HFFc6 (cell line): Measurements from ENCODE around the gene EVI5. TPM values are rescaled to one million over a fixed set of nuclear protein-coding genes. Genes with fewer than 3 reads are reported as not detected.

Source experiments
- DNase-seq: peaks from one replicate; pipeline ENCODE4 v3.0.0-alpha.2; 2018
- H3K27ac Mint-ChIP-seq: 2 replicates; pipeline ENCODE4 v1.8.0; 2020; ENCODE audit warnings: mild to moderate bottlenecking, mixed read lengths
- H3K27me3 Mint-ChIP-seq: 2 replicates; pipeline ENCODE4 v1.8.0; 2021; ENCODE audit warnings: mild to moderate bottlenecking, moderate library complexity, mixed read lengths; ENCODE audit not compliant: insufficient read depth
- H3K36me3 Mint-ChIP-seq: 2 replicates; pipeline ENCODE4 v1.8.0; 2021; ENCODE audit warnings: low read depth, mixed read lengths
- H3K4me1 Mint-ChIP-seq: 2 replicates; pipeline ENCODE4 v1.8.0; 2020; ENCODE audit warnings: low read depth, mixed read lengths
- H3K4me3 Mint-ChIP-seq: 2 replicates; pipeline ENCODE4 v1.8.0; 2020; ENCODE audit warnings: mild to moderate bottlenecking, moderate library complexity, mixed read lengths
- H3K9me3 Mint-ChIP-seq: 2 replicates; pipeline ENCODE4 v1.8.0; 2020; ENCODE audit warnings: mild to moderate bottlenecking, mixed read lengths
- CTCF ChIP-seq: fragments of 200-600 bp; sonication (generic); IDR thresholded peaks from 2 replicates; pipeline ENCODE4 v1.5.0; 2021; ENCODE audit warnings: antibody characterized with exemption, mild to moderate bottlenecking
- total RNA-seq, 6 experiments: library from RNA; stranded (reverse); fragmentation: NEBNext Ultra II Directional; extraction: Animal tissue kit (Norgen Biotek cat#: 25700); gene quantifications; 2 replicates in 1 of 6; 3 replicates in 5 of 6; pipeline ENCODE4 v1.2.3, GENCODE V29; 2021

EVI5 gene
- total RNA-seq, 6 experiments from 2014 or later: 31.7 to 43.7 (median 34.0) TPM

GRCh38 chr1:92817986-92818764 lies 33.3 kb upstream of the EVI5 start:
- no peak overlapping the region for H3K27ac Mint-ChIP-seq
- no peak overlapping the region for H3K4me3 Mint-ChIP-seq
- no peaks in the 10 kb centered on the region for H3K36me3 Mint-ChIP-seq
- no peaks in the 10 kb centered on the region for H3K9me3 Mint-ChIP-seq
- peaks cover 2% of the 10 kb centered on the region for H3K27me3 Mint-ChIP-seq
- peak; percentile 87 for TF ChIP-seq CTCF
- H3K4me1 Mint-ChIP-seq: peaks cover 27% of the 10 kb centered on the region
- DNase-seq: peak; percentile 50

GRCh38 chr1:92817137-92817697 lies 32.3 kb upstream of the EVI5 start:
- Mint-ChIP-seq H3K27me3 (peaks cover 2% of the 10 kb centered on the region), H3K36me3 (no peaks in the 10 kb centered on the region), H3K9me3 (no peaks in the 10 kb centered on the region), H3K4me1 (peaks cover 18% of the 10 kb centered on the region), H3K27ac (no peak overlapping the region), H3K4me3 (no peak overlapping the region)
- TF ChIP-seq CTCF: no peak
- DNase-seq: no peak

GRCh38 chr1:92816732-92817131 lies 31.8 kb upstream of the EVI5 start:
- H3K27ac Mint-ChIP-seq: no peak overlapping the region
- no peaks in the 10 kb centered on the region for H3K9me3 Mint-ChIP-seq
- TF ChIP-seq CTCF: no peak
- H3K4me1 Mint-ChIP-seq: peaks cover 18% of the 10 kb centered on the region
- no peaks in the 10 kb centered on the region for H3K36me3 Mint-ChIP-seq
- no peak for DNase-seq
- peaks cover 2% of the 10 kb centered on the region for H3K27me3 Mint-ChIP-seq
- H3K4me3 Mint-ChIP-seq: no peak overlapping the region

- Mint-ChIP-seq H3K4me1 (peaks cover 61% of the 10 kb centered on the region), H3K27ac (no peak overlapping the region), H3K27me3 (peaks cover 1% of the 10 kb centered on the region; the same call in 1 of the 2 replicates), H3K9me3 (no peaks in the 10 kb centered on the region), H3K4me3 (no peak overlapping the region), H3K36me3 (no peaks in the 10 kb centered on the region)
- no peak for TF ChIP-seq CTCF
- no peak for DNase-seq
Measured at GRCh38 chr1:92808381-92808780, 23.5 kb upstream of the EVI5 start.

- Mint-ChIP-seq H3K4me3 (peak overlapping the region; percentile 71; the same call in 1 of the 2 replicates), H3K36me3 (no peaks in the 10 kb centered on the region), H3K27ac (peak overlapping the region; percentile 94), H3K27me3 (no peaks in the 10 kb centered on the region), H3K4me1 (peaks cover 51% of the 10 kb centered on the region), H3K9me3 (no peaks in the 10 kb centered on the region)
- no peak for TF ChIP-seq CTCF
- no peak for DNase-seq
Measured at GRCh38 chr1:92805216-92805615, 20.3 kb upstream of the EVI5 start.
